Testis (tissue), 3 donors: Measurements from ENCODE around the gene ERI3. TPM values are rescaled to one million over a fixed set of nuclear protein-coding genes. Genes with fewer than 3 reads are reported as not detected.

Experiments used
- DNase-seq: peaks from one replicate; pipeline ENCODE4 v3.0.0-alpha.2; 2019
- H3K27ac ChIP-seq, 2 donors: fragments of 200-600 bp; sonication (generic); one replicate each; pipeline ENCODE4 v1.5.1; 2019
- H3K27me3 ChIP-seq: fragments of 200-600 bp; sonication (generic); one replicate; pipeline ENCODE4 v1.5.1; 2019
- H3K36me3 ChIP-seq: fragments of 200-600 bp; sonication (generic); one replicate; pipeline ENCODE4 v1.5.1; 2017; ENCODE audit warnings: low read depth; ENCODE audit errors: missing control alignments
- H3K4me1 ChIP-seq: fragments of 200-600 bp; sonication (generic); one replicate; pipeline ENCODE4 v1.5.1; 2019
- H3K4me3 ChIP-seq, 2 donors: fragments of 200-600 bp; sonication (generic); one replicate each; pipeline ENCODE4 v1.5.1; 2017 to 2019
- H3K9me3 ChIP-seq: fragments of 200-600 bp; sonication (generic); one replicate; pipeline ENCODE4 v1.5.1; 2017
- CTCF ChIP-seq, 3 experiments: fragments of 450-650 bp in 2 of 3; fragments of 200-600 bp in 1 of 3; sonication (generic) in 1 of 3; IDR thresholded peaks; one replicate each; pipeline ENCODE4 v1.5.1; 2016 to 2019; ENCODE audit warnings: antibody characterized with exemption in 3 of 3, mild to moderate bottlenecking in 2 of 3, moderate library complexity in 1 of 3
- POLR2A ChIP-seq: fragments of 450-650 bp; IDR thresholded peaks from one replicate; pipeline ENCODE4 v1.6.1; 2017; ENCODE audit warnings: antibody characterized with exemption, mild to moderate bottlenecking, moderate library complexity
- WGBS, 2 donors: methylation state at CpG; one replicate each; pipeline ENCODE4 v1.1.5; 2018; 5-methylcytosine and 5-hydroxymethylcytosine counted together
- intact Hi-C: fragments of 100-400 bp; cut with DNase I; formaldehyde crosslinking; loops from one replicate; pipeline ENCODE4 v1.15.1; 2023; ENCODE audit warnings: low total_unique reads
- polyA plus RNA-seq: library from polyadenylated mRNA; stranded (reverse); fragments of 350-450 nt; fragmentation: Illumina TruSeq; extraction: RNeasy Lipid Tissue Mini Kit (QIAGEN cat#74804); gene quantifications from one replicate; pipeline ENCODE4 v1.2.3, GENCODE V29; 2014; ENCODE audit warnings: low read depth, low replicate concordance; ENCODE audit not compliant: insufficient read depth
- total RNA-seq, 2 donors: library from RNA; depleted of rRNA; stranded (reverse); fragments of >200 nt; gene quantifications; one replicate each; pipeline ENCODE4 v1.2.3, GENCODE V29; 2016

Gene ERI3
- total and polyA plus RNA-seq, 3 donors from 2014 or later = 104 to 140 (median 109) TPM

GRCh38 chr1:44388551-44388950 lies 33.5 kb upstream of the ERI3 start:
- WGBS, 2 donors = 61 to 74% methylated on average over 2 of the region's 2 CpGs
- Histone ChIP-seq H3K4me1 (no peaks in the 10 kb centered on the region), H3K36me3 (no peaks in the 10 kb centered on the region), H3K27me3 (no peaks in the 10 kb centered on the region), H3K9me3 (no peaks in the 10 kb centered on the region), H3K27ac (no peak overlapping the region), H3K4me3 (no peak overlapping the region)
- intact Hi-C loops = no loop called here
- TF ChIP-seq POLR2A = no peak
- no peak for TF ChIP-seq CTCF (IDR thresholded peaks at IDR 0.05)
- no peak for DNase-seq

- H3K27ac ChIP-seq = no peak overlapping the region
- H3K36me3 ChIP-seq = no peaks in the 10 kb centered on the region
- H3K4me1 ChIP-seq = no peaks in the 10 kb centered on the region
- H3K27me3 ChIP-seq = no peaks in the 10 kb centered on the region
- H3K4me3 ChIP-seq = no peak overlapping the region
- DNase-seq = no peak
- no peak for TF ChIP-seq POLR2A
- TF ChIP-seq CTCF (IDR thresholded peaks at IDR 0.05) = no peak
- no peaks in the 10 kb centered on the region for H3K9me3 ChIP-seq
- intact Hi-C loops = no loop called here
- WGBS, 2 donors = 78 to 86% methylated on average over 3 of the region's 3 CpGs
These were observed 25.7 kb upstream of the ERI3 start for GRCh38 chr1:44380666-44381177.

GRCh38 chr1:44377925-44378784 lies 23.1 kb upstream of the ERI3 start:
- intact Hi-C loops = loop anchor here (10.0 kb wide), 1 partner anchor 217 kb away; no protein-coding TSS in a partner anchor
- no peaks in the 10 kb centered on the region for H3K9me3 ChIP-seq
- WGBS, 2 donors = 73% methylated on average over 11 to 12 of the region's 12 CpGs
- H3K4me1 ChIP-seq = no peaks in the 10 kb centered on the region
- no peak overlapping the region for H3K4me3 ChIP-seq
- DNase-seq = peak; percentile 57
- H3K27ac ChIP-seq = no peak overlapping the region
- no peaks in the 10 kb centered on the region for H3K27me3 ChIP-seq
- TF ChIP-seq CTCF (IDR thresholded peaks at IDR 0.05) (peak; percentile 29 to 44 (median 43)), POLR2A (no peak)
- no peaks in the 10 kb centered on the region for H3K36me3 ChIP-seq

GRCh38 chr1:44375547-44375946 lies 20.5 kb upstream of the ERI3 start:
- WGBS, 2 donors = 96 to 98% methylated on average over 6 of the region's 6 CpGs
- Histone ChIP-seq H3K27me3 (no peaks in the 10 kb centered on the region), H3K4me1 (no peaks in the 10 kb centered on the region), H3K36me3 (no peaks in the 10 kb centered on the region), H3K9me3 (no peaks in the 10 kb centered on the region), H3K4me3 (no peak overlapping the region), H3K27ac (no peak overlapping the region)
- no peak for DNase-seq
- intact Hi-C loops = loop anchor here (10.0 kb wide), 1 partner anchor 219 kb away; no protein-coding TSS in a partner anchor
- TF ChIP-seq CTCF (IDR thresholded peaks at IDR 0.05) (no peak), POLR2A (no peak)
